Measurements from ENCODE around the gene WSCD2. TPM values are rescaled to one million over a fixed set of nuclear protein-coding genes. Genes with fewer than 3 reads are reported as not detected.

Gene WSCD2
- total and polyA plus RNA-seq, 8 donors: 0.25 to 6.7 (median 1.4) TPM; not detected in 3

- WGBS, 5 donors: 86 to 92% (median 89%) methylated on average over 6 of the region's 6 CpGs
- Histone ChIP-seq H3K27ac (no peak overlapping the region), H3K36me3 (peaks cover 0 to 4% (median 0%) of the 10 kb centered on the region in 4 donors), H3K4me1 (no peaks in the 10 kb centered on the region), H3K9me3 (peaks cover 0 to 4% (median under 1%) of the 10 kb centered on the region in 4 donors), H3K4me3 (no peak overlapping the region), H3K27me3 (peaks cover 0 to 12% (median 0%) of the 10 kb centered on the region in 3 donors)
- intact Hi-C loops (cut with DNase I; ENCODE audit: low total_unique reads): no loop called here
- TF ChIP-seq CTCF (IDR thresholded peaks at IDR 0.05) (no peak), EP300 (IDR thresholded peaks at IDR 0.05) (no peak), POLR2A (IDR thresholded peaks at IDR 0.05) (no peak), POLR2AphosphoS5 (IDR thresholded peaks at IDR 0.05) (no peak)
- DNase-seq: no peak
Measured at GRCh38 chr12:108231909-108232434, 102.9 kb downstream of the WSCD2 start.

GRCh38 chr12:108232565-108232964, 103.5 kb downstream of the WSCD2 start:
- TF ChIP-seq POLR2A (IDR thresholded peaks at IDR 0.05) (no peak), CTCF (IDR thresholded peaks at IDR 0.05) (no peak), POLR2AphosphoS5 (IDR thresholded peaks at IDR 0.05) (no peak), EP300 (IDR thresholded peaks at IDR 0.05) (no peak)
- 42 to 70% (median 55%) methylated on average over 6 of the region's 6 CpGs for WGBS, 5 donors
- Histone ChIP-seq H3K36me3 (no peaks in the 10 kb centered on the region), H3K9me3 (peaks cover 0 to 10% (median 6%) of the 10 kb centered on the region in 4 donors), H3K27me3 (peaks cover 0 to 11% (median 0%) of the 10 kb centered on the region in 3 donors), H3K27ac (no peak overlapping the region), H3K4me3 (no peak overlapping the region), H3K4me1 (no peaks in the 10 kb centered on the region)
- no peak for DNase-seq
- intact Hi-C loops (cut with DNase I; ENCODE audit: low total_unique reads): no loop called here

GRCh38 chr12:108234158-108234557, 105.1 kb downstream of the WSCD2 start:
- peak in 1 of 2 donors; percentile 16 for DNase-seq
- Histone ChIP-seq H3K36me3 (no peaks in the 10 kb centered on the region), H3K27ac (no peak overlapping the region), H3K4me3 (no peak overlapping the region), H3K4me1 (no peaks in the 10 kb centered on the region), H3K27me3 (peaks cover 0 to 5% (median 0%) of the 10 kb centered on the region in 3 donors), H3K9me3 (peaks cover 0 to 10% (median 6%) of the 10 kb centered on the region in 4 donors)
- TF ChIP-seq CTCF (IDR thresholded peaks at IDR 0.05) (no peak), POLR2AphosphoS5 (IDR thresholded peaks at IDR 0.05) (no peak), EP300 (IDR thresholded peaks at IDR 0.05) (no peak), POLR2A (IDR thresholded peaks at IDR 0.05) (no peak)
- intact Hi-C loops (cut with DNase I; ENCODE audit: low total_unique reads): no loop called here
- 67 to 90% (median 83%) methylated on average over 6 of the region's 6 CpGs for WGBS, 5 donors

- H3K4me1 ChIP-seq: no peaks in the 10 kb centered on the region
- no peak overlapping the region for H3K4me3 ChIP-seq
- DNase-seq: no peak
- H3K27ac ChIP-seq: no peak overlapping the region
- H3K9me3 ChIP-seq: peaks cover 0 to 10% (median 6%) of the 10 kb centered on the region in 4 donors
- peaks cover 0 to 14% (median 4%) of the 10 kb centered on the region in 3 donors for H3K27me3 ChIP-seq
- TF ChIP-seq POLR2AphosphoS5 (IDR thresholded peaks at IDR 0.05) (no peak), CTCF (IDR thresholded peaks at IDR 0.05) (no peak), POLR2A (IDR thresholded peaks at IDR 0.05) (no peak), EP300 (IDR thresholded peaks at IDR 0.05) (no peak)
- no peaks in the 10 kb centered on the region for H3K36me3 ChIP-seq
- WGBS, 5 donors: 53 to 61% (median 55%) methylated on average over 5 of the region's 5 CpGs
- intact Hi-C loops (cut with DNase I; ENCODE audit: low total_unique reads): no loop called here
Measured at GRCh38 chr12:108235197-108235984, 106.3 kb downstream of the WSCD2 start.

Measured in stomach (tissue), 9 donors.